ENCODE results near the gene COX11.

The COX11 gene

GRCh38 chr17:54974759-54975158 lies 6.3 kb upstream of the COX11 start:
- TF ChIP-seq, protein P1, sequence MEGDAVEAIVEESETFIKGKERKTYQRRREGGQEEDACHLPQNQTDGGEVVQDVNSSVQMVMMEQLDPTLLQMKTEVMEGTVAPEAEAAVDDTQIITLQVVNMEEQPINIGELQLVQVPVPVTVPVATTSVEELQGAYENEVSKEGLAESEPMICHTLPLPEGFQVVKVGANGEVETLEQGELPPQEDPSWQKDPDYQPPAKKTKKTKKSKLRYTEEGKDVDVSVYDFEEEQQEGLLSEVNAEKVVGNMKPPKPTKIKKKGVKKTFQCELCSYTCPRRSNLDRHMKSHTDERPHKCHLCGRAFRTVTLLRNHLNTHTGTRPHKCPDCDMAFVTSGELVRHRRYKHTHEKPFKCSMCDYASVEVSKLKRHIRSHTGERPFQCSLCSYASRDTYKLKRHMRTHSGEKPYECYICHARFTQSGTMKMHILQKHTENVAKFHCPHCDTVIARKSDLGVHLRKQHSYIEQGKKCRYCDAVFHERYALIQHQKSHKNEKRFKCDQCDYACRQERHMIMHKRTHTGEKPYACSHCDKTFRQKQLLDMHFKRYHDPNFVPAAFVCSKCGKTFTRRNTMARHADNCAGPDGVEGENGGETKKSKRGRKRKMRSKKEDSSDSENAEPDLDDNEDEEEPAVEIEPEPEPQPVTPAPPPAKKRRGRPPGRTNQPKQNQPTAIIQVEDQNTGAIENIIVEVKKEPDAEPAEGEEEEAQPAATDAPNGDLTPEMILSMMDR (conservative IDR thresholded peaks at IDR 0.05): no peak
- H3K27ac ChIP-seq: no peak overlapping the region

- H3K27ac ChIP-seq: no peak overlapping the region
- TF ChIP-seq, protein P1 (conservative IDR thresholded peaks at IDR 0.05): no peak
Measured at GRCh38 chr17:54972406-54973138, 4.1 kb upstream of the COX11 start.

- TF ChIP-seq, protein P1 (conservative IDR thresholded peaks at IDR 0.05): no peak
- H3K27ac ChIP-seq: no peak overlapping the region
Measured at GRCh38 chr17:54971901-54972300, 3.4 kb upstream of the COX11 start.

DNA sequence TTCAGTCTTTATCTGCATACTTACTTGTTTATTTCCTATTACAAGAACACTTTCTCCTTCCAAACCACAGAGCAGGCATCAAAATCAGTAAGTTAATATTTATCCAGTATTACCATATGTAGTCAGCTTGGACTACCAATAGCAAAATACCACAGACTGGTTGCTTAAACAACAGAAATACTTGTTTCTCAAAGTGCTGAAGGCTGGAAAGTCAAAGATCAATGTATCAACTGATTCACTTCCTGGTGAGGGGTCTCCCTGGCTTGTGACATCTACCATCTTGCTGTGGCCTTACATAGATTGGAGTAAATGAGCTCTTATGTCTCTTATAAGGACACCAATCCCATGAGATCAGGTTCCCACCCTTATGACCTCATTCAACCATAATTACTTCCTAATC lies 2.7 kb upstream of the COX11 start:
- TF ChIP-seq, protein P1 (conservative IDR thresholded peaks at IDR 0.05): no peak
- no peak overlapping the region for H3K27ac ChIP-seq

DNA sequence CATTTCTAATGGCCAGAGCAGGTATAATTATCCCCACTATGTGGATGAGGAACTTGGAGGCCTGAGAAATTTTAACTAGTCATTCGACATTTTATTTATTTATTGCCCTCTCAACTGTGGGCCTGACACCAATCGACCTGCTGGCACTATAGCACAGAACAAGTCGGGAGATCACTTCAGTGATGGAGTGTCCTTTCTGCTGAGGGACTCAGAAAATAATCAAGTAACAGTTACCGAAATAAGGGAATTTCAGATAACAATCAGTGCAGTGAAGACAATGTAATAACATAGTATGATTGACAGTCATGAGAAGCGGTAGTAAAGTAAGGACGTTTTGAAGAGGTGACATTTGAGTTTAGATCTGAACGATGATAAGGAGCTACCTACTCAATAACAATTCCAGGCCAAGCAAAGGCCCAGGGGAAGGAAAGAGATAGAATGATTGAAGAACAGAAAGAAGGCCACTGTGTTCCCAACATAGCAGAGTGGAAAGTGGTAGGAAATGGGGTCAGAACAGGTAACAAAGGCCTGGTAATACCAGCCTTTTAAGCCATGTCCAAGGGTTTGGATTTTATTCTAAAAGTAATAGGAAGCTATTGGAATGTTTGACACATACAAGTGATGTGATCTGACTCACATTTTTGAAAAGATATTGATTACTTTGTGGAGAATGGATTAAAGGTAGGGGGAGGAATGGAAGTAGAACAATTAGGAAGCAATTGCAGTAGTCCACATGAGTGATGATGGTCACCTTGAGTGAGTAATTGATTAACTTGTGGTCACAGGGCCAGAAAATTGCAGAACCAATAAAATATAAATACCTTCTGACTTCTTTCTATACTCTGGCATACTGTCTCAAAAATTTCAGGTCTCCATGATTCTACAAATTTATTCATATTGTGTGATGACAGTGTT lies 1.5 kb upstream of the COX11 start:
- TF ChIP-seq, protein P1 (conservative IDR thresholded peaks at IDR 0.05): no peak
- H3K27ac ChIP-seq: peak overlapping the region; percentile 87

- H3K27ac ChIP-seq: peak overlapping the region; percentile 87
- TF ChIP-seq, protein P1 (conservative IDR thresholded peaks at IDR 0.05): no peak
Measured at GRCh38 chr17:54968988-54969332, 506 bp upstream of the COX11 start.

DNA sequence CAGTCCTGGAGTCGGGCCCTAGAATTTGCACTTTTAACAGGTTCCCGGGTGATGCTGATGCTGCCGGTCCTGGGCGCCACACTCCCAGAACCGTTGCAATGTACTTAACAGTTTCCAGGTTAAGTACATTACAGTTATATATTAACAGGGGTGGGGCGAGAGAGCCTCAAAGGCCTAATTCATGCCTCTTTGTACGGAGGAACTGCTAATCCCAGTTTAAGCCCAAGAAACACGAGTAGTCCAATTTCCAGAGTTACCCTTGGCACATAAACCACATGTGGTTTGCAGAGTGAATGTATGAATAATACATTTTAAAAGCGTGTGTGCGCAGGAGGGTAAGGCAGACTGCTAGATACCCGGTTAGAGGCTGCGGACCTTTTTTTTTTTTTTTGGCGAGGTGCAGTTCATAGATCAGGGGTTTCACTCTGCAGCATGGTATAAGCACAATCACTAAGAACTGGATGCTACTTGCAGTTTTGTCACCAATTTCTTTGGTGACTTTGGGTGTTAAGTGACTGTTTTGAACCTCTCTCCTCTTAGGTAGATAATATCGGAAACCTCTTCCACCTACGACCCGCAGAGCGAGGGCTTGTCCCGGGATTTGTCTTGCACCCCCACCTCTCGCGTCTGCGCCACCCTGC lies 713 bp downstream of the COX11 start:
- TF ChIP-seq, protein P1 (conservative IDR thresholded peaks at IDR 0.05): no peak
- H3K27ac ChIP-seq: peak overlapping the region; percentile 87
